ENCODE results near the gene SETD7.

Gene SETD7

DNA sequence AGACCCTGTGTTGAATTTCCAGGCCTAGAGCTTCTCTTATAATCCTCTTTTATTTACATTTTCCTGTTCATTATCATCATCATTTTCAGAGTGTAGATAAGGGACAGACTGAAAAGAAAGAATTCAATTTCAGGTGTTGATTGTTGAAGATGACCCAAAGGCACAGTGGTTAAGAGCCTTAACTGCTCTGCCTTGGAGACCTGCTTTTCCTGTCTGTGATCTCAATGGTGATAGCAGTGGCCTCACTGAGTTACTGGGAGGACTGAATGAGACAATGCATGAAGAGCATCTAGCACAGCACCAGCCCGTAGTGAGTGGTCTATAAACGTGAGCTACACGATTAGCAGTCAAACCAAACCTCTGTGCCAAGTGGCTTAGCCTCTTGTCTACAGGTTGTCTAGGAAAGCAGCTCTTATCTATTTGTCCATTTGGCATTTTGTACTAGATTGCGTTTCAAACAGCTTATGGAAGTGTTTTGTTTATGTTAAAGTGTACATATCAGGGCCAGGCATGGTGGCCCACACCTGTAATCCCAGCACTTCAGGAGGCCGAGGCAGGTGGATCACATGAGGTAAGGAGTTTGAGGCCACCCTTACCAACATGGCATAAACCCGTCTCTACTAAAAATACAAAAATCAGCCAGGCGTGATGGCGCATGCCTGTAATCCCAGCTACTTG lies 41.5 kb downstream of the SETD7 start:
- DNase-seq (ENCODE audit: low read depth in 1 of 2, low spot score in 1 of 2), result no peak

DNA sequence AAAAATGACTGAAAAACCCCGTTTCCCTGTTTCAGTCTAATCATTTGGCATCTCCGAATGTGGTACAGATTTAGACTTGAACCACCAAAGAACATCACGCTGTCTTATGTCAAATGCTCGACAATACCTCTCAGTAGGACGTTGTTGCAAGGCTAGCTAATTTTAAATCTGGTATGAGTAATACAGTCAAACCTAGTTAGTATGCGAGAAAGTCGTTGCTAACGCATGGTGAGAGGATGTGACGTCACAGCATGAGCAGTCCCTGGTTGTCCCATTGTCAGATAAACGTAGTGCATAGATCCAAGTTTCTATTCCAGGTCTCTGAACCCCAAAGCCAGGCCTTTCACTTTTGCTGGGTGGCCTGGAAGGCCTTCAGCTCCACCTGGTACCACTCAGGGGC lies 44.7 kb downstream of the SETD7 start:
- DNase-seq (ENCODE audit: low read depth in 1 of 2, low spot score in 1 of 2), result no peak

GRCh38 chr4:139509727-139510410 lies 46.1 kb downstream of the SETD7 start:
- DNase-seq (ENCODE audit: low read depth in 1 of 2, low spot score in 1 of 2), result no peak

DNA sequence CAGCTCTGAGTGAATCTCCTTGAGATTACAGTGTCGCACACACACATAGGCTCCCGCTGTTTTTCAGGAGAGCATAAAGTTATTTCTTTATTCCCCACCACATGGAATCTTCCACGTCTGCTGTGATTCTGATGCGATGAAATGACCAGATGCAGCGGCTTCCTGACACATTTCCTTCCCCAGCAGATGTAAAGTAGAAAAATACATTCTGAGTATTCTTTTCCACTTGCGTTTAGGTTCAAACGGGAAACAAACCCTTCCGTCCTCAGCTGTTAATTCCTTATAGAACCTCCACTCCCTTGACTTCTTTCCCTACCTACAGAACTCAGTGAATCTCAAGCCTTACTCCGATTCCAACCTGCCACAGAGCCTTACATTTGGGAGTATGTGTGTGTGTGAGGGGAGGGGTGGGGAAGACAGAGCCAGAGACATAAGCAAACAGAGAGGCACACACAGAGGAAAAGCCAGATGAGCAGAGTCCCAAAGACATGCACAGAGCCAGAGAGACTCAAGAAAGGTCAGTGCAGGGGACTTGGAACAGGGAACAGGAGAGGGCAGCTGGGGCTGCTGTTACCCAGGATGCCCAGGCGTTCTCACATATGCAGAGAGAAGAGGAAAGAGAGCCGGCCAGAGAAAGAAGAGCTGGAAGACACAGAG lies 47.3 kb downstream of the SETD7 start:
- DNase-seq (ENCODE audit: low read depth in 1 of 2, low spot score in 1 of 2), result no peak

- DNase-seq (ENCODE audit: low read depth in 1 of 2, low spot score in 1 of 2), result no peak
These were observed 49.2 kb downstream of the SETD7 start for GRCh38 chr4:139506774-139507173.

DNA sequence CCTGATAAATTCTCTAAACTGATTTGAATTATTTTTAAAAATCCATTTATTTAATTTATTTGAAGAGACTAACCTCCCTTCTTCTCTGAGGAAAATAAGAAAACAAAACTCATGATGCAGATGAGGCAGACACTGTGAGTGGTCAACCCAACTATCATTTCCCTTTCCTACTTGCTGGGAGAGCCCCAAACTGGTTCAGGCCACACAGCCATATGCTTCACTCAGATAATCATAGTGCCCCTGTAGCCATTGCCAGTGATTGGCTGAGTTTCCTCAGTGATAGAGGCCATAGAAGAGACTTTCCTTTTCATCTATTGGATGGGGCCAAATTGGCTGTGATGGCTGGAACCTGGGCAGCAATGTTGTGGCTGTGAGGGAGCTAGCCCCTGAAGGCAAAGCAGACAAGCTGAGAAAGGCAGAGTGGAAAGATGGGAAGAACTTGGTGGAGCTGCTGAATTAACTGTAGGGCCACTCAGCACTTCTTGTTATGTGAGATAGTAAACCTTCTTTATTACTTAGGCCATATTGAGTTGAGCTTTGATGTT lies 52.3 kb downstream of the SETD7 start:
- no peak for DNase-seq (ENCODE audit: low read depth in 1 of 2, low spot score in 1 of 2)

DNA sequence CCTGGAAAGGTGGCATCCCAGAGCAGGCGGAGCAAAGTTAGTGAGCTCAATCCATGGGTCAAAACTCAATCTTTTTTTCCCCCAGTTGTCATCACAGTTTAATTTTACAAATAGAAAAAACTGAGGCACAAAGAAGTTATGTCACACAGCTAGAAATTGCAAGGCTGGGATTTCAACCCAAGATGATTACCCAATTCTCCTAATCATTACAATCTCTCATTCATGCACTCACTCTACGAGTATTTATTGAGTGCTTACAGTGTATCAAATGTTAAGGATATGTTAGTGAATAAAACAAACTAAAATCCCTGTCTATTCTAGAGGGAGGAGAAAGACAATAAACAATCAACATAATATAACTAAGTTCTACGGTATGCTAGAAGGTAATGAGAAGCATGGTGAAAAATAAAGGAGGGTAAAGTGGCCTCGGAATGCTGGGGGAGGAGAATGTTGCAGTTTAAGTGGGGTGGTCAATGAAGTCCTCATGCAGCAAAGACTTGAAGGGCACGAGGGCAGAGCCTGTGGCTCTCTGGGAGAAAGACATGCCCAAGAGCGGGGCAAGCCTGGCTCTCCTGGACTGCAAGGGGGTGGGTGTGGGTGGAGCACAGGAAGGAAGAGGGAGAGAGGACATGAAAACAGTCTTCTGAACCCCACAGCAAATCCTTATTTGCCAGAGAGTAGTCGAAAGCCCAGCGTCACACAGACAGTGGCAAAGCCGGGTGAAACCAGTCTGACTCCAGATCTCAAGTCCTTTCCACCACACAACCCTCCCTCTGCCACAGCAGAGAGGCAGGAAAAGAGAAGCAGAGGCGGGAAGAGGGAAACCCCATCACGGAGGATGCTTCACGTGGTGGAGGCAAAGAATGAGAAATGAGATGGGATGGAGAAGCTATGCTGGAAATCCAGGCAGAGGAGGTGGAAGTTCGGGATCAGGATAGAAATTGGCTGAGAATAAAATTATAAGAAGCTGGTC lies 53.8 kb downstream of the SETD7 start:
- DNase-seq (ENCODE audit: low read depth in 1 of 2, low spot score in 1 of 2), result no peak

- DNase-seq (ENCODE audit: low read depth in 1 of 2, low spot score in 1 of 2), result no peak
These were observed 54.5 kb downstream of the SETD7 start for GRCh38 chr4:139501527-139501926.

DNA sequence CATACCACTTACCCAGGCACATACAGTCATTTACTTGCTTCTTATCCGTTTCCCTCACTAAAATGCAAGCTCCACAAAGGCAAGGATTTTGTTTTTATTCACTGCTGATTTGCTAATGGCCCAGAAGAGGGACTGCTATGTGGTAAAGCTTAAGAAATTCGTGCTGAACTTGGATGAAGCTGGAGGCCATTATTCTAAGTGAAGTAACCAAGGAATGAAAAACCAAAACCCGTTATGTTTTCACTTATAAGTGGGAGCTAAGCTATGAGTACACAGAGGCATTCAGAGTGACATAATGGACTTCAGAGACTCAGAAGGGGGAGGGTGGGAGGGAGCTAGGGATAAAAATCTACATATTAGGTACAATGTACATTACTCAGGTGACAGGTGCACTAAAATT lies 54.9 kb downstream of the SETD7 start:
- no peak for DNase-seq (ENCODE audit: low read depth in 1 of 2, low spot score in 1 of 2)

DNA sequence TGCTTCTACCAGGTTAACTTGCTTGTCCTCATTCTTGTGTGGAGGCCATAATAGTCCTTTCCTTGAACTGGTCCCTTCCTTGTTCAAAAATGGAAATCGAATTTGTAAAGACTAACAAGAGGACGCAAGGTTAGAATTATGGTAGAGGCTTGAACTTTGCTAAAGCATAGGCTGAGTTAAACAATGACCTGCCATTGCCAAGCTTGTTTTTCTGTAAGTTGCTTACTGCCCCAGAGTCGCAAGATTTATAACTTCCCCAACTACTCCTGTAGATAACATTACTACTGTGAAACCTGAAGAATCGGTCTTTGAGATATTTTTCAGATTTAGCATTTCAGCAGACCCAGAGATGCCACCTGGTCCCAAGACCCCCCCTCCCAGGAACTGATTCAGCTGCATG lies 56.8 kb downstream of the SETD7 start:
- no peak for DNase-seq (ENCODE audit: low read depth in 1 of 2, low spot score in 1 of 2)

DNA sequence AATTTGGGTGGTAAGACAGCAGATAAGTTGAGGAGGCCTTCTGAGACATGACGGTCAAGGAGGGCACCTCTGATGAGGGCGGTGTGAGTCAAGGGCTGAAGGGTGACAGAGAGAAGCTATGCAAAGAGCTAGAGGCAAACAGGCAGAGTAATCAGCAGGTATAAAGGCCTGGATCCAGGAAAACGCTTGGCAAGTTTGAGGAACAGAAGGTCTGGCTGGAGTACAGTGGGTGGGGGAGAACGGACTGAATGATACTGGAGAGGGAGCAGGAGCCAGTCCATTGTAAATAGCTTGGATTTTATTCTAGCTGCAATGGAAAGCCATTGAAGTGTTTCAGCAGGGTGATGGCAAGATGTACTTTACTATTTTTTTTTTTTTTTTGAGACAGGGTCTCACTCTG lies 62.8 kb downstream of the SETD7 start:
- DNase-seq (ENCODE audit: low read depth in 1 of 2, low spot score in 1 of 2), result no peak

- DNase-seq (ENCODE audit: low read depth in 1 of 2, low spot score in 1 of 2), result no peak
These were observed 63.6 kb downstream of the SETD7 start for GRCh38 chr4:139492429-139492828.

DNA sequence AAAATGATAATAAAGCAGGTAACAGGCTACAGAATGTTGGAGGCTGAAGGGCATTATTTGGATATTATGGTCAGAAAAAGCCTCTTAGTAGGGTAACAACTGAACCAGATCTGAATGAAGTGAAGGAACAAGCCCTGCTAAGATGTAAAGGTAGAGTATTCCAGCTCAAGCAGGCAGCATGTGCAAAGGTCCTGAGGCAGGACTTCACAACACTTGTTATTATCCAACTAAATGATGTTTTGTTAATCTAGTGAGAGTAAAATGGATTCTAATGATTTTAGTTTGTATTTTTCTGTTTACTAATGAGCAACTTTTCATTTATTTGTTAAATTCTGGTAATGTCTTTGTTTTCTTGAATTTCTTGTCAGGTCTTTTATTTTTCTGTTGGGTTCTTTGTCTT lies 66.4 kb downstream of the SETD7 start:
- DNase-seq (ENCODE audit: low read depth in 1 of 2, low spot score in 1 of 2), result no peak

DNA sequence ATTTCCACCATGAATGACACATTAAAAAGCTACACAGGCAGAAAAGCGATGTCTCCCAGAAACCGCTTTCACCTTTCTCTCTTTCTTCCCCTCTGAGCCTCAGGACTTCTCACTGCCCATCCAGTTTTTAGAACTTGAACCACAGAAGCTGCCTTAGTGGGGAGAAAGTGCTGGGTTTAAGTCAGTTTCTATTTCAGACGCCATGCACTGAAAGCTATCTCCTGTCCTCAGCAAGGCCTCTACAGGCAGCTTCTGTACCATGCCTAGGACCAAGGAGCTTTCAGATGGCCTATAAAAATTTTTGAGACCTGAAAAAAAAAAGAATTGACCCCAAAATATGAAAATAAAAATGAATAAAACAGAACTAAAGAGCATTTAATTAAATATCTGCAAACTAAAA lies 67.6 kb downstream of the SETD7 start:
- no peak for DNase-seq (ENCODE audit: low read depth in 1 of 2, low spot score in 1 of 2)

GRCh38 chr4:139484783-139485311 lies 71.2 kb downstream of the SETD7 start:
- DNase-seq (ENCODE audit: low read depth in 1 of 2, low spot score in 1 of 2), result no peak

GRCh38 chr4:139483000-139483399 lies 73.0 kb downstream of the SETD7 start:
- DNase-seq (ENCODE audit: low read depth in 1 of 2, low spot score in 1 of 2), result no peak

GRCh38 chr4:139481465-139481864 lies 74.6 kb downstream of the SETD7 start:
- DNase-seq (ENCODE audit: low read depth in 1 of 2, low spot score in 1 of 2), result no peak

DNA sequence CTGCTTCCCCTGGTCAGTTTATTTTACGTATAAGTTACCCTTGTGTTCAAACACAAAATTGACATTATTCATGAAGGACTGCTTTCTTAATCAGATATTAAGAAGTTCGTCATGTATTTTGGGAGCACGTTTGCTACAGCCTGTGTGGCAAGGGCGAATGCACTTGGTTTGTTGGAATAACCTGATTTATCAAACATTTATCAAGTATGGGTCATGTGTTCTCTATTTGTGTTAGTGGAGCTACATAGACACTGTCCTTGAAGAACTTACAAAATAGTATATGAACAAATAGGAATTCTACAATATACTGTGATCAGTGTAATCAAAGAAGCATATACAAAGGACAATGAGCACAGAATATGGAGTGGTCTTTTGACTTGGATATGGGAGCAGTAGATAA lies 79.7 kb downstream of the SETD7 start:
- DNase-seq (ENCODE audit: low read depth in 1 of 2, low spot score in 1 of 2), result no peak

DNA sequence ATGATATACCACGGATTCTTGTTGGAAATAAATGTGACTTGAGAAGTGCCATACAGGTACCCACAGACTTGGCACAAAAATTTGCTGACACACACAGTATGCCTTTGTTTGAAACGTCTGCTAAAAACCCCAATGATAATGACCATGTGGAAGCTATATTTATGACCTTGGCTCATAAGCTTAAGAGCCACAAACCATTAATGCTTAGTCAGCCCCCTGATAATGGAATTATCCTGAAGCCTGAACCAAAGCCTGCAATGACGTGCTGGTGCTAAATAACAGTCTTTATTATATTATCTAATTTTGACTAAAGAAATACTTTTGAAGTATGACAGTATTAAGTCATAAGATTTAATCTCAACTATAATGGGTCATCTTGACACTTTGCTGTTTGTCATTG lies 83.2 kb downstream of the SETD7 start:
- DNase-seq (ENCODE audit: low read depth in 1 of 2, low spot score in 1 of 2), result no peak

DNA sequence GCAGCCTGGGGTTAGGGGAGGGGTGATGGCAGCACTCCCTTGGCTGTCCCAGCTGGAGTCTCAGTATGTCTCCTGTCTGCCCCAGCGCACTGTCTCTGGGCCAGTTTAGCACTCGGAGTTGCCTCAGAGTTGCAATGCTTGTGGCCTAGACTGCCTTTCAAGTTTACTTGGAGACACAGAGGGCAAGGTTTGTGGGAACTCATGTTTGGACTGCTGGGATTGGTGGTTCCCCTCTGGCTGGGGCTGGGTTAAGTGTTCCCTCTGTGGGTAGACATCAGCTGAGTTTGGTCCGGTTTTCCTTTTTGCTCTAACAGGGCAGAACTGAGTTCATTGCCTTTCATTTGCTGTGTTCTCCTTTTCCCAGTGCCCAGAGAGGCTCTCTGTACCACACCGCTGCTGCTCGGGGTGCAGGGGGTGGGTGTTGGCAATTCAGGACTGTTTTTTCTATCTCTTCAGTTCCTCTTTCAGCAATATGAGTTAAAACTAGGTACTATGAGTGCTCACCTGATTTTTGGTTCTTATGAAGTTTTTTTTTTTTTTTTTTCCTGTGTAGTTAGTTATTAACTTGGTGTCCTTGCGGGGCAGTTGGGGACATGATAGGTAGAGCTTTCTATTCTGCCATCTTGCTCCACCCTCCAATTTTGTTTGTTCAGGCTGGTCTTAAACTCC lies 84.9 kb downstream of the SETD7 start:
- no peak for DNase-seq (ENCODE audit: low read depth in 1 of 2, low spot score in 1 of 2)
